GM21360 (cell line): ENCODE data around the gene MFSD12.
A peak's percentile ranks its signal among the peaks of the same experiment; 100 is the strongest.

Experiments
- ATAC-seq: cut with Tn5 transposase; IDR thresholded peaks from one replicate; pipeline ENCODE4 v1.9.1; 2021; ENCODE audit warnings: mild to moderate bottlenecking, moderate library complexity; ENCODE audit not compliant: unreplicated experiment

The MFSD12 gene

GRCh38 chr19:3557461-3558248, at the start of gene MFSD12:
Gene MFSD12, minus strand, starts transcription at chr19:3557586. Its CDS starts 183 bp downstream, at chr19:3557403.
- ATAC-seq: peak; percentile 73

- ATAC-seq: no peak
These were observed 49.4 kb upstream of the MFSD12 start, which contains the start of gene TBXA2R for GRCh38 chr19:3606690-3607289. Gene TBXA2R, minus strand, starts transcription at chr19:3606875. Its CDS starts 6,241 bp downstream, at chr19:3600634.

GRCh38 chr19:3606174-3606689, 48.8 kb upstream of the MFSD12 start:
- no peak for ATAC-seq

GRCh38 chr19:3605770-3606169, 48.4 kb upstream of the MFSD12 start:
- ATAC-seq: no peak

- ATAC-seq: no peak
These were observed 48.0 kb upstream of the MFSD12 start for GRCh38 chr19:3605361-3605760.

GRCh38 chr19:3604987-3605343, 47.6 kb upstream of the MFSD12 start:
- ATAC-seq: no peak

- no peak for ATAC-seq
These were observed 47.0 kb upstream of the MFSD12 start for GRCh38 chr19:3604227-3604986.

- ATAC-seq: no peak
These were observed 45.9 kb upstream of the MFSD12 start for GRCh38 chr19:3603121-3603811.

- no peak for ATAC-seq
These were observed 43.6 kb upstream of the MFSD12 start for GRCh38 chr19:3601021-3601420.

GRCh38 chr19:3599776-3600187, 42.4 kb upstream of the MFSD12 start:
- no peak for ATAC-seq

GRCh38 chr19:3595521-3596061, 38.2 kb upstream of the MFSD12 start:
- no peak for ATAC-seq

GRCh38 chr19:3593156-3593555, 35.8 kb upstream of the MFSD12 start:
- ATAC-seq: no peak

GRCh38 chr19:3591876-3592613, 34.7 kb upstream of the MFSD12 start:
- no peak for ATAC-seq

- no peak for ATAC-seq
These were observed 33.7 kb upstream of the MFSD12 start for GRCh38 chr19:3590991-3591659.

- no peak for ATAC-seq
These were observed 32.6 kb upstream of the MFSD12 start for GRCh38 chr19:3589949-3590348.

GRCh38 chr19:3589439-3589838, 32.1 kb upstream of the MFSD12 start:
- ATAC-seq: no peak

GRCh38 chr19:3586707-3587346, 29.4 kb upstream of the MFSD12 start:
- ATAC-seq: no peak

GRCh38 chr19:3586127-3586626, 28.8 kb upstream of the MFSD12 start:
- ATAC-seq: no peak
